Heart right ventricle (tissue), 16 donors: ENCODE data around the gene GABRR2. TPM values are rescaled to one million over a fixed set of nuclear protein-coding genes. Genes with fewer than 3 reads are reported as not detected.

ENCODE experiments used
- ATAC-seq, 8 donors: fragments of 200-7000 bp; cut with Tn5 transposase; one replicate each; pipeline ENCODE4 v1.9.1; 2020; ENCODE audit warnings: mild to moderate bottlenecking in 8 of 8, moderate library complexity in 8 of 8, moderate number of reproducible peaks in 1 of 8
- DNase-seq, 2 donors: peaks; one replicate each; pipeline ENCODE4 v3.0.0-alpha.2; 2020
- H3K27ac ChIP-seq, 10 donors: fragments of 200-600 bp; sonication (generic) in 2 of 10; one replicate each; pipeline versions ENCODE4 v1.5.0 to v1.8.0; 2020 to 2022; ENCODE audit warnings: mild to moderate bottlenecking in 3 of 10
- H3K27me3 ChIP-seq, 7 donors: fragments of 200-600 bp; one replicate each; pipeline ENCODE4 v1.8.0; 2021 to 2022; ENCODE audit warnings: mild to moderate bottlenecking in 2 of 7
- H3K36me3 ChIP-seq, 9 donors: fragments of 200-600 bp; sonication (generic) in 1 of 9; one replicate each; pipeline versions ENCODE4 v1.5.0 to v1.8.0; 2020 to 2022; ENCODE audit warnings: mild to moderate bottlenecking in 2 of 9
- H3K4me1 ChIP-seq, 9 donors: fragments of 200-600 bp; sonication (generic) in 1 of 9; one replicate each; pipeline versions ENCODE4 v1.5.0 to v1.8.0; 2020 to 2022; ENCODE audit warnings: mild to moderate bottlenecking in 4 of 9
- H3K4me3 ChIP-seq, 10 donors: fragments of 200-600 bp; sonication (generic) in 2 of 10; one replicate each; pipeline versions ENCODE4 v1.5.0 to v1.8.0; 2020 to 2022; ENCODE audit warnings: mild to moderate bottlenecking in 7 of 10, moderate library complexity in 2 of 10
- H3K9me3 ChIP-seq, 11 donors: fragments of 200-600 bp in 10 of 11; sonication (generic) in 2 of 11; one replicate each; pipeline versions ENCODE4 v1.5.0 to v1.8.0; 2013 to 2022; ENCODE audit warnings: mild to moderate bottlenecking in 2 of 11, control low read depth in 1 of 11, moderate library complexity in 1 of 11
- WGBS, 2 donors: extraction: QIAGEN DNeasy Blood & Tissue Kit; methylation state at CpG; one replicate each; pipeline ENCODE4 v1.1.7; 2013; ENCODE audit warnings: inconsistent platforms in 1 of 2; 5-methylcytosine and 5-hydroxymethylcytosine counted together
- intact Hi-C, 10 donors: fragments of 100-400 bp; cut with DNase I; formaldehyde crosslinking; loops; one replicate each; pipeline versions ENCODE4 v1.11.1 to v1.14.2; 2022
- polyA plus RNA-seq, 2 donors: library from polyadenylated mRNA; stranded (reverse); fragments of 200-250 nt; gene quantifications; one replicate each; pipeline ENCODE4 v1.2.3, GENCODE V29; 2013
- total RNA-seq, 10 donors: library from RNA; stranded (reverse); fragmentation: NEBNext Ultra II Directional in 3 of 10; extraction: Animal tissue kit (Norgen Biotek cat#: 25700) in 3 of 10; gene quantifications; one replicate each; pipeline versions ENCODE4 v1.2.1 to v1.2.4, GENCODE V29; 2021 to 2023
- TF ChIP-seq, protein P1 (sequence below), 9 donors: fragments of 200-600 bp; sonication (generic) in 2 of 9; IDR thresholded peaks; one replicate each; pipeline versions ENCODE4 v1.5.0 to v1.8.0; 2021 to 2022; ENCODE audit warnings: antibody characterized with exemption in 9 of 9, mild to moderate bottlenecking in 5 of 9, moderate library complexity in 1 of 9
- donor health status: Arrhythmogenic right ventricular cardiomyopathy.
- donor health status: ischemic (EF 13 %, LVEDD 7.1; RV severe dilation, severe dysfunction).
- donor health status: healthy with polysubstance abuse.
- donor health status: DM: no; HTN: yes; CAD: no.
- donor health status: DM: no; HTN: no; CAD: no.
- donor health status: ischemic (EF 25% LVEDD 6.9; RV normal size, moderate dysfunction).
- donor health status: ischemic (EF 25% LVEDD 5.7; RV mildly dilated, moderate dysfunction).
- donor health status: healthy.
- donor health status: DM: yes; HTN: yes; CAD: no.
- donor health status: Ischemic cardiomyopathy.
- donor health status: ischemic (EF 35%, LVEDD 5.7; RV mildly dilated, moderate dysfunction).
- donor health status: nonischemic (EF 11% LVEDD 7.7; RV severe dilation, severe dysfunction).
- donor health status: DM: yes; HTN: yes; CAD: no.
- donor health status: PGD.
- donor health status: ischemic (EF 29% LVEDD 5.4; RV normal size, mild dysfunction).
- donor health status: nonischemic (EF 23%, LVEDD 6.1; RV moderate dilation, normal function).

Gene GABRR2
- total and polyA plus RNA-seq, 12 donors = 0.14 to 1.2 (median 0.45) TPM; not detected in 3

DNA sequence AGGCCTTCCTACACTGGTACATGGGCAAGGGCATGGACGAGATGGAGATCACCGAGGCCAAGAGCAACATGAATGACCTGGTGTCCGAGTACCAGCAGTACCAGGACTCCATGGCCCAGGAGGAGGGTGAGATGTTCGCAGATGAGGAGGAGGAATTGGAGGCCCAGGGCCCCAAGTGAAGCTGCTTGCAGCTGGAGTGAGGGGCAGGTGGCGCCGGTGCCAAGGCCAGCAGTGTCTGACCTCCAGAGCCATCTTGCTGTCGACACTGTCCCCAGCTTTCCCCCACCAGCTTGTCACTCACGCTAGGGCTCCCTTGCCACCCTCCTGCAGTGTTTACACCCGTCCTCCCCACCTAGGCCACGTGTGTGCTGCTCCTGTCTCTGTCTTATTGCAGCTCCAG is 12.2 kb downstream of the GABRR2 start:
- DNase-seq (no peak), ATAC-seq (no peak)
- WGBS, 2 donors = 91 to 93% methylated on average over 10 of the region's 10 CpGs
- Histone ChIP-seq H3K9me3 (peaks cover 0 to 6% (median 0%) of the 10 kb centered on the region in 11 donors), H3K27me3 (no peaks in the 10 kb centered on the region), H3K27ac (no peak overlapping the region), H3K36me3 (no peaks in the 10 kb centered on the region), H3K4me3 (no peak overlapping the region), H3K4me1 (peaks cover 0 to 16% (median 13%) of the 10 kb centered on the region in 9 donors)
- TF ChIP-seq, protein P1, sequence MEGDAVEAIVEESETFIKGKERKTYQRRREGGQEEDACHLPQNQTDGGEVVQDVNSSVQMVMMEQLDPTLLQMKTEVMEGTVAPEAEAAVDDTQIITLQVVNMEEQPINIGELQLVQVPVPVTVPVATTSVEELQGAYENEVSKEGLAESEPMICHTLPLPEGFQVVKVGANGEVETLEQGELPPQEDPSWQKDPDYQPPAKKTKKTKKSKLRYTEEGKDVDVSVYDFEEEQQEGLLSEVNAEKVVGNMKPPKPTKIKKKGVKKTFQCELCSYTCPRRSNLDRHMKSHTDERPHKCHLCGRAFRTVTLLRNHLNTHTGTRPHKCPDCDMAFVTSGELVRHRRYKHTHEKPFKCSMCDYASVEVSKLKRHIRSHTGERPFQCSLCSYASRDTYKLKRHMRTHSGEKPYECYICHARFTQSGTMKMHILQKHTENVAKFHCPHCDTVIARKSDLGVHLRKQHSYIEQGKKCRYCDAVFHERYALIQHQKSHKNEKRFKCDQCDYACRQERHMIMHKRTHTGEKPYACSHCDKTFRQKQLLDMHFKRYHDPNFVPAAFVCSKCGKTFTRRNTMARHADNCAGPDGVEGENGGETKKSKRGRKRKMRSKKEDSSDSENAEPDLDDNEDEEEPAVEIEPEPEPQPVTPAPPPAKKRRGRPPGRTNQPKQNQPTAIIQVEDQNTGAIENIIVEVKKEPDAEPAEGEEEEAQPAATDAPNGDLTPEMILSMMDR (IDR thresholded peaks at IDR 0.05) = no peak
- intact Hi-C loops = no loop called here

DNA sequence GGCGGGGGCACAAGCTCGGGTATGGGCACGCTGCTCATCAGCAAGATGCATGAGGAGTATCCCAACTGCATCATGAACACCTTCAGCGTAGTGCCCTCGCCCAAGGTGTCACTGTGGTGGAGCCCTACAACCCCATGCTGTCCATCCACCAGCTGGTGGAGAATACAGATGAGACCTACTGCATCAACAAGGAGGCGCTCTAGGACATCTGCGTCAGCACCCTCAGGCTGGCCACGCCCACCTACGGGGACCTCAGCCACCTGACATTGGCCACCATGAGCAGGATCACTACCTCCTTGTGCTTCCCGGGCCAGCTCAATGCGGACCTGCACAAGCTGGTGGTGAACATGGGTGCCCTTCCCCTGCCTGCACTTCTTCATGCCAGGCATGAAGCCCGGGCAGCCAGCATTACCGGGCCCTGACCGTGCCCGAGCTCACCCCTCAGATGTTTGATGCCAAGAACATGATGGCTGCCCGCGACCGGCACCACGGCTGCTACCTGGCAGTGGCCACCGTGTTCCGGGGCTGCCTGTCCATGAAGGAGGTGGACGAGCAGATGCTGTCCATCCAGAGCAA is 12.8 kb downstream of the GABRR2 start:
- TF ChIP-seq, protein P1 (IDR thresholded peaks at IDR 0.05) = no peak
- no peaks in the 10 kb centered on the region for H3K27me3 ChIP-seq
- no peaks in the 10 kb centered on the region for H3K36me3 ChIP-seq
- H3K4me1 ChIP-seq = peaks cover 0 to 23% (median 17%) of the 10 kb centered on the region in 9 donors
- H3K27ac ChIP-seq = no peak overlapping the region
- H3K4me3 ChIP-seq = no peak overlapping the region
- peak in 1 of 8 donors; percentile 18 for ATAC-seq
- H3K9me3 ChIP-seq = peaks cover 0 to 6% (median 0%) of the 10 kb centered on the region in 11 donors
- WGBS, 2 donors = 91 to 93% methylated on average over 22 of the region's 22 CpGs
- DNase-seq = no peak
- intact Hi-C loops = no loop called here

DNA sequence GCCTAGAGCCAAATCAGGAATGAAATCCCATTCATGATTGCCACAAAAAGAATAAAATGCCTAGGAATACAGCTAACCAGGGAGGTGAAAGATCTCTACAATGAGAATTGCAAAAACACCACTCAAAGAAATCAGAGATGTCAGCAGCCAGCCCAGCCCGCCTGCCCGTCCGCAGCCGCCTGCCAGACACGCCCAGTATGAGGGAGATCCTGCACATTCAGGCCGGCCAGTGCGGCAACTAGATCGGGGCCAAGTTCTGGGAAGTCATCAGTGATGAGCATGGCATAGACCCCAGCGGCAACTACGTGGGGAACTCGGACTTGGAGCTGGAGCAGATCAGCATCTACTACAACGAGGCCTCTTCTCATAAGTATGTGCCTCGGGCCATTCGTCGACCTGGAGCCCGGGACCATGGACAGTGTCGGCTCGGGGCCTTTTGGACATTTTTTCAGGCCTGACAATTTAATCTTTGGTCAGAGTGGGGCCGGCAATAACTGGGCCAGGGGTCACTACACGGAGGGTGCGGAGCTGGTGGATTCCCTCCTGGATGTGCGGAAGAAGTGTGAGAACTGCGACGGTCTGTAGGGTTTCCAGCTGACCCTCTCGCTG is 13.4 kb downstream of the GABRR2 start:
- no peak for DNase-seq
- Histone ChIP-seq H3K36me3 (no peaks in the 10 kb centered on the region), H3K9me3 (peaks cover 0 to 6% (median 0%) of the 10 kb centered on the region in 11 donors), H3K4me3 (no peak overlapping the region), H3K4me1 (peaks cover 0 to 23% (median 18%) of the 10 kb centered on the region in 9 donors), H3K27me3 (no peaks in the 10 kb centered on the region), H3K27ac (no peak overlapping the region)
- TF ChIP-seq, protein P1 (IDR thresholded peaks at IDR 0.05) = no peak
- 94 to 96% methylated on average over 25 of the region's 25 CpGs for WGBS, 2 donors
- ATAC-seq = no peak
- intact Hi-C loops = no loop called here

DNA sequence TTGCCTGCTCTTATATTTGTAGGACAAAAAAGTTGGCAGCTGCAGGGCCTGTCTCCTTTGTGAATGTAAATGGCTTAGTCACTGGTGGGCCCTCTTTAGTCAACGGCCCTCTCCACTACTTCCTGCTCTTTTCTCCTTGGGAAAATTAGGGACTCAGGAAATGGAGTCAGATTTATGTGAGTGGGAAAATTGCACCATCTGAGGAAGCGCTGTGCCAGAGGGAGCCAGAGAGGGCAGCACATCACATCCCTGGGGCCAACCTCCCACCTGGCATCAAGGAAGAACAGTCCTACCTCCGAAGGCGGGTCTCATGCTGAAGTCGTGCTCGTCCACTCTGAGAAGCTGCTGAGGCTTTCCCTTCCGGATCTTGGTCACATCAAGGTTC is 15.6 kb downstream of the GABRR2 start:
- TF ChIP-seq, protein P1 (IDR thresholded peaks at IDR 0.05) = peak in 1 of 9 donors; percentile 22
- H3K4me1 ChIP-seq = peaks cover 0 to 23% (median 18%) of the 10 kb centered on the region in 9 donors
- no peaks in the 10 kb centered on the region for H3K27me3 ChIP-seq
- intact Hi-C loops = no loop called here
- DNase-seq = no peak
- no peak for ATAC-seq
- H3K27ac ChIP-seq = peak overlapping the region in 1 of 10 donors; percentile 3
- WGBS, 2 donors = 86 to 89% methylated on average over 7 of the region's 7 CpGs
- H3K4me3 ChIP-seq = no peak overlapping the region
- H3K9me3 ChIP-seq = peaks cover 0 to 6% (median 0%) of the 10 kb centered on the region in 11 donors
- no peaks in the 10 kb centered on the region for H3K36me3 ChIP-seq
